GM21360 (cell line): ENCODE results near the gene NUDT16.

Experiments
- ATAC-seq: cut with Tn5 transposase; IDR thresholded peaks from one replicate; pipeline ENCODE4 v1.9.1; 2021; ENCODE audit warnings: mild to moderate bottlenecking, moderate library complexity; ENCODE audit not compliant: unreplicated experiment

Gene NUDT16

DNA sequence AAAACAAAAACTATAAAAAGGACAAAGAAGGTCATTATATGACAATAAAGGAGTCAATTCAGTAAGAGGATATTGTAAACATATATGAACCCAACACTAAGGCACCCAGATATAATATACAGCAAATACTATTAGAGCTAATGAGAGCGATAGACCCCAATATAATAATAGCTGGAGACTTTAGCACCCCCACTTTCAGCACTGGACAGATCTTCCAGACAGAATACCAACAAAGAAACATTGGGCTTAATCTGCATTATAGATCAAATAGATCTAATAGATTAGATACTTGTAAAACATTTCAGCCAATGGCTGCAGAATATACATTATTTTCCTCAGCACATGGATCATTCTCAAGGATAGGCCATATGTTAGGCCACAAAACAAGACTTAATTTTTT lies 53.4 kb downstream of the NUDT16 start:
- no peak for ATAC-seq
